ENCODE measurements around the gene TUBA3C.

TUBA3C gene

GRCh38 chr13:19159761-19160420, 21.7 kb downstream of the TUBA3C start:
- no peak for DNase-seq

GRCh38 chr13:19159181-19159580, 22.4 kb downstream of the TUBA3C start:
- no peak for DNase-seq

GRCh38 chr13:19158526-19159174, 23.0 kb downstream of the TUBA3C start:
- no peak for DNase-seq

- no peak for DNase-seq
Measured at GRCh38 chr13:19158006-19158405, 23.6 kb downstream of the TUBA3C start.

GRCh38 chr13:19157461-19157860, 24.2 kb downstream of the TUBA3C start:
- DNase-seq, result no peak

GRCh38 chr13:19156013-19156825, 25.4 kb downstream of the TUBA3C start:
- DNase-seq, result no peak

GRCh38 chr13:19155321-19155861, 26.2 kb downstream of the TUBA3C start:
- no peak for DNase-seq

- no peak for DNase-seq
Measured at GRCh38 chr13:19154843-19155242, 26.8 kb downstream of the TUBA3C start.

- DNase-seq, result no peak
Measured at GRCh38 chr13:19153782-19154450, 27.7 kb downstream of the TUBA3C start.

- DNase-seq, result no peak
Measured at GRCh38 chr13:19152403-19152802, 29.2 kb downstream of the TUBA3C start.

GRCh38 chr13:19151581-19152263, 29.9 kb downstream of the TUBA3C start:
- no peak for DNase-seq

GRCh38 chr13:19150712-19151228, 30.9 kb downstream of the TUBA3C start:
- no peak for DNase-seq

- DNase-seq, result no peak
Measured at GRCh38 chr13:19150226-19150625, 31.4 kb downstream of the TUBA3C start.

GRCh38 chr13:19148561-19148960, 33.1 kb downstream of the TUBA3C start:
- DNase-seq, result no peak

All from CD4-positive, alpha-beta T cell treated with Interleukin-1 beta for 1 hour (primary cell).